Vagina (tissue), 2 donors: ENCODE measurements around the gene HSPA5. TPM values are rescaled to one million over a fixed set of nuclear protein-coding genes. Genes with fewer than 3 reads are reported as not detected.
"Not testable (repeated sequence)": the region's sequence is repeated elsewhere in the genome, so short reads cannot be mapped to it uniquely, and the experiment has no call there.

ENCODE experiments used
- DNase-seq, 2 donors: peaks; one replicate each; pipeline ENCODE4 v3.0.0-alpha.2; 2017; ENCODE audit errors: extremely low spot score in 2 of 2
- H3K27ac ChIP-seq: fragments of 200-600 bp; sonication (generic); one replicate; pipeline ENCODE4 v1.5.1; 2019
- H3K27me3 ChIP-seq: fragments of 200-600 bp; sonication (generic); one replicate; pipeline ENCODE4 v1.5.1; 2019
- H3K36me3 ChIP-seq, 2 donors: fragments of 200-600 bp; sonication (generic); one replicate each; pipeline ENCODE4 v1.5.1; 2017 to 2019
- H3K4me1 ChIP-seq: fragments of 200-600 bp; sonication (generic); one replicate; pipeline ENCODE4 v1.5.1; 2019
- H3K4me3 ChIP-seq, 2 donors: fragments of 200-600 bp; sonication (generic); 1 replicate in 1 of 2; 2 replicates in 1 of 2; pipeline ENCODE4 v1.5.1; 2016 to 2019
- H3K9me3 ChIP-seq: fragments of 200-600 bp; sonication (generic); one replicate; pipeline ENCODE4 v1.5.1; 2019
- POLR2A ChIP-seq, 2 donors: fragments of 450-650 bp; IDR thresholded peaks; one replicate each; pipeline ENCODE4 v1.6.1; 2017; ENCODE audit warnings: antibody characterized with exemption in 2 of 2, mild to moderate bottlenecking in 2 of 2, moderate library complexity in 2 of 2
- POLR2AphosphoS5 ChIP-seq, 2 donors: sonication (generic); formaldehyde crosslinking; IDR thresholded peaks; one replicate each; pipeline ENCODE4 v1.9.0; 2017; ENCODE audit warnings: antibody characterized with exemption in 2 of 2, mild to moderate bottlenecking in 2 of 2, low read depth in 1 of 2; ENCODE audit not compliant: insufficient read depth in 1 of 2
- intact Hi-C: fragments of 100-400 bp; cut with DNase I; formaldehyde crosslinking; loops from one replicate; pipeline ENCODE4 v1.15.1; 2023
- total RNA-seq: library from RNA; depleted of rRNA; stranded (reverse); fragments of >200 nt; gene quantifications from one replicate; pipeline ENCODE4 v1.2.3, GENCODE V29; 2016
- TF ChIP-seq, protein P1 (sequence below), 3 experiments: fragments of 450-650 bp in 2 of 3; fragments of 200-600 bp in 1 of 3; sonication (generic) in 1 of 3; IDR thresholded peaks; one replicate each; pipeline ENCODE4 v1.5.1; 2017 to 2019; ENCODE audit warnings: antibody characterized with exemption in 3 of 3, mild to moderate bottlenecking in 2 of 3, moderate library complexity in 2 of 3

Gene HSPA5
- total RNA-seq, 1 donor from 2014 or later: 88.4 TPM

GRCh38 chr9:125238915-125239446 lies 2.2 kb downstream of the HSPA5 start:
- Histone ChIP-seq H3K27ac (no peak overlapping the region), H3K27me3 (no peaks in the 10 kb centered on the region), H3K36me3 (peaks cover 3 to 54% of the 10 kb centered on the region in 2 donors), H3K9me3 (no peaks in the 10 kb centered on the region), H3K4me1 (peaks cover 66% of the 10 kb centered on the region), H3K4me3 (peak overlapping the region; percentile 88 to 96)
- DNase-seq: no peak
- TF ChIP-seq POLR2AphosphoS5 (IDR thresholded peaks at IDR 0.05; ENCODE audit: insufficient read depth in 1 of 2, low read depth in 1 of 2) (no peak), POLR2A (IDR thresholded peaks at IDR 0.05) (no peak)
- TF ChIP-seq, protein P1, sequence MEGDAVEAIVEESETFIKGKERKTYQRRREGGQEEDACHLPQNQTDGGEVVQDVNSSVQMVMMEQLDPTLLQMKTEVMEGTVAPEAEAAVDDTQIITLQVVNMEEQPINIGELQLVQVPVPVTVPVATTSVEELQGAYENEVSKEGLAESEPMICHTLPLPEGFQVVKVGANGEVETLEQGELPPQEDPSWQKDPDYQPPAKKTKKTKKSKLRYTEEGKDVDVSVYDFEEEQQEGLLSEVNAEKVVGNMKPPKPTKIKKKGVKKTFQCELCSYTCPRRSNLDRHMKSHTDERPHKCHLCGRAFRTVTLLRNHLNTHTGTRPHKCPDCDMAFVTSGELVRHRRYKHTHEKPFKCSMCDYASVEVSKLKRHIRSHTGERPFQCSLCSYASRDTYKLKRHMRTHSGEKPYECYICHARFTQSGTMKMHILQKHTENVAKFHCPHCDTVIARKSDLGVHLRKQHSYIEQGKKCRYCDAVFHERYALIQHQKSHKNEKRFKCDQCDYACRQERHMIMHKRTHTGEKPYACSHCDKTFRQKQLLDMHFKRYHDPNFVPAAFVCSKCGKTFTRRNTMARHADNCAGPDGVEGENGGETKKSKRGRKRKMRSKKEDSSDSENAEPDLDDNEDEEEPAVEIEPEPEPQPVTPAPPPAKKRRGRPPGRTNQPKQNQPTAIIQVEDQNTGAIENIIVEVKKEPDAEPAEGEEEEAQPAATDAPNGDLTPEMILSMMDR (IDR thresholded peaks at IDR 0.05): no peak
- intact Hi-C loops: no loop called here

GRCh38 chr9:125238127-125238914 lies 2.8 kb downstream of the HSPA5 start:
- intact Hi-C loops: no loop called here
- no peak for DNase-seq
- Histone ChIP-seq H3K36me3 (peaks cover 3 to 60% of the 10 kb centered on the region in 2 donors), H3K27me3 (no peaks in the 10 kb centered on the region), H3K27ac (no peak overlapping the region), H3K4me1 (peaks cover 66% of the 10 kb centered on the region), H3K9me3 (no peaks in the 10 kb centered on the region), H3K4me3 (peak overlapping the region; percentile 88 to 96)
- TF ChIP-seq POLR2A (IDR thresholded peaks at IDR 0.05) (no peak), POLR2AphosphoS5 (IDR thresholded peaks at IDR 0.05; ENCODE audit: insufficient read depth in 1 of 2, low read depth in 1 of 2) (no peak)
- TF ChIP-seq, protein P1 (IDR thresholded peaks at IDR 0.05): no peak

GRCh38 chr9:125236520-125237159 lies 4.5 kb downstream of the HSPA5 start:
- H3K4me1 ChIP-seq: peaks cover 56% of the 10 kb centered on the region

DNA sequence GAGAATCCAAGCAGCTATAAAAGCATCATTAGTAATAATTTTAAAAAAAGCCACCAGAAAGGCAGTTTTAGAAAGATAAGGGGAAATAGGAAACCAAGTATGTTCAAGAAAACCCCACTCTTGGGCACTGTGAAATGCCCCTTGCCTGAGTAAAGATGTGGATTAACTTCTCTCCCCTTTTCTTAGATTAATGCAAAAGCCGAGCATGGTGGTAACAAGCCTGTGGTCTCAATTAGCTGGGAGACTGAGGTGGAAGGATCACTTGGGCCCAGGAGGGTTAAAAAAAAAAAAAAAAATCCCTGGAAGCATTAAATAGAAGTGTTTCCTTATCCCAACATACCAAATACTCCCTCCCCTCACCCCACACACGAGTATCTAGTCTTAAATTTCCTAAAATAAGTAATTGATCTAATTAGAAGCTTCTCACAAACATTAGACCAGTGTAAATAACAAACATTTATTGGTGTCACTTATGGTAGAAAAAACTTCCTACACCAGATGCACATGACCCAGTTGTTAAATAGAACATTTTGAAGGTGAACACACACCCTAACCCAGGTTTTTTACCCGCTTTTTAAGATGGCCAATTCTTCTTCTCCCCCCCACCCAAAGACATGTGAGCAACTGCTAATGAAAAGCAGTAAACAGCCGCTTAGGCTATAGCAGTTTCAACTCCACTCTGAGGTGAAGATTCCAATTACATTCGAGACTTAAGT lies 5.2 kb downstream of the HSPA5 start:
- TF ChIP-seq, protein P1 (IDR thresholded peaks at IDR 0.05): no peak
- TF ChIP-seq POLR2A (IDR thresholded peaks at IDR 0.05): no peak
- no peak for TF ChIP-seq POLR2AphosphoS5 (IDR thresholded peaks at IDR 0.05; ENCODE audit: insufficient read depth in 1 of 2, low read depth in 1 of 2)
- no peak overlapping the region for H3K27ac ChIP-seq
- no peak overlapping the region for H3K4me3 ChIP-seq
- H3K36me3 ChIP-seq: peaks cover 3 to 68% of the 10 kb centered on the region in 2 donors
- intact Hi-C loops: no loop called here
- H3K27me3 ChIP-seq: no peaks in the 10 kb centered on the region
- H3K4me1 ChIP-seq: peaks cover 56% of the 10 kb centered on the region
- H3K9me3 ChIP-seq: no peaks in the 10 kb centered on the region
- no peak for DNase-seq

More at GRCh38 chr9:125236520-125237159, 4.5 kb downstream of the HSPA5 start:
- DNase-seq, H3K9me3 ChIP-seq, H3K4me3 ChIP-seq, intact Hi-C loops, H3K27ac ChIP-seq, H3K27me3 ChIP-seq: not testable (repeated sequence)
- peaks cover 3 to 68% of the 10 kb centered on the region in 2 donors for H3K36me3 ChIP-seq

- H3K4me3 ChIP-seq, intact Hi-C loops, H3K27ac ChIP-seq, H3K27me3 ChIP-seq, DNase-seq, H3K9me3 ChIP-seq: not testable (repeated sequence)
- Histone ChIP-seq H3K4me1 (peaks cover 43% of the 10 kb centered on the region), H3K36me3 (peaks cover 3 to 62% of the 10 kb centered on the region in 2 donors)
Observed at GRCh38 chr9:125234099-125234498, 7.0 kb downstream of the HSPA5 start.
